SK-N-SH (cell line): ENCODE measurements around the gene JMJD8. TPM values are rescaled to one million over a fixed set of nuclear protein-coding genes. Genes with fewer than 3 reads are reported as not detected.

Experiments used
- CTCF ChIA-PET: fragments of 300-600, 350-600 bp; formaldehyde crosslinking; extraction: SDS; loops from one replicate; lab custom pipeline; 2021; lab: Yijun Ruan, JAX
- POLR2A ChIA-PET: fragments of 350-600 bp; sonication (Branson Sonifier 250); formaldehyde crosslinking; extraction: SDS; loops from one replicate; lab custom pipeline; 2020; ENCODE audit warnings: antibody characterized with exemption, inconsistent platforms; lab: Yijun Ruan, JAX
- DNase-seq: peaks from one replicate; pipeline ENCODE4 v3.0.0; 2012
- H2AFZ ChIP-seq: fragments of 200-600 bp; sonication (generic); 2 replicates; pipeline ENCODE4 v1.8.1; 2016; ENCODE audit warnings: antibody characterized with exemption, mild to moderate bottlenecking, low read depth
- H3F3A ChIP-seq: fragments of 200-600 bp; sonication (generic); replicated peaks from 2 replicates; pipeline ENCODE3; 2016; ENCODE audit warnings: antibody characterized with exemption, mild to moderate bottlenecking; ENCODE audit not compliant: insufficient read depth
- H3K27ac ChIP-seq, 2 experiments: fragments of 200-500 bp in 1 of 2; fragments of 200-600 bp in 1 of 2; sonication (Bioruptor generic) in 1 of 2; sonication (generic), shearing (Covaris generic) in 1 of 2; 2 replicates each; pipeline versions ENCODE4 v1.5.1 to v1.6.1; 2014 to 2016; ENCODE audit warnings: low read depth in 2 of 2, inconsistent platforms in 1 of 2, low read length in 1 of 2, mild to moderate bottlenecking in 1 of 2, mixed read lengths in 1 of 2
- H3K27me3 ChIP-seq: fragments of 200-600 bp; sonication (generic), shearing (Covaris generic); 2 replicates; pipeline ENCODE4 v1.6.1; 2016; ENCODE audit warnings: mixed run types; ENCODE audit not compliant: insufficient read depth
- H3K36me3 ChIP-seq, 2 experiments: fragments of 200-500 bp in 1 of 2; fragments of 200-600 bp in 1 of 2; sonication (Bioruptor generic) in 1 of 2; sonication (generic) in 1 of 2; replicated peaks in 1 of 2; 2 replicates each; pipeline versions ENCODE3 to v1.5.1; 2014 to 2016; ENCODE audit warnings: low read length in 1 of 2, mild to moderate bottlenecking in 1 of 2; ENCODE audit not compliant: insufficient read depth in 2 of 2, control insufficient read depth in 1 of 2
- H3K4me1 ChIP-seq, 2 experiments: fragments of 200-500 bp in 1 of 2; fragments of 200-600 bp in 1 of 2; sonication (Bioruptor generic) in 1 of 2; sonication (generic), shearing (Covaris generic) in 1 of 2; 2 replicates each; pipeline versions ENCODE4 v1.5.1 to v1.6.1; 2014 to 2016; ENCODE audit warnings: low read depth in 1 of 2, low read length in 1 of 2, mixed run types in 1 of 2; ENCODE audit not compliant: insufficient read depth in 2 of 2, control insufficient read depth in 1 of 2
- H3K4me2 ChIP-seq: fragments of 200-600 bp; sonication (generic), shearing (Covaris generic); 2 replicates; pipeline ENCODE4 v1.6.1; 2017; ENCODE audit warnings: mixed run types
- H3K4me3 ChIP-seq, 2 experiments: fragments of 200-500 bp in 1 of 2; fragments of 200-600 bp in 1 of 2; sonication (Bioruptor generic) in 1 of 2; sonication (generic), shearing (Covaris generic) in 1 of 2; 2 replicates each; pipeline versions ENCODE4 v1.5.1 to v1.8.1; 2014 to 2016; ENCODE audit warnings: low read depth in 2 of 2, inconsistent platforms in 1 of 2, low read length in 1 of 2, mild to moderate bottlenecking in 1 of 2, mixed read lengths in 1 of 2, moderate library complexity in 1 of 2
- H3K79me2 ChIP-seq: fragments of 200-600 bp; sonication (generic); 2 replicates; pipeline ENCODE4 v1.8.1; 2017; ENCODE audit warnings: mild to moderate bottlenecking; ENCODE audit not compliant: insufficient read depth
- H3K9ac ChIP-seq: fragments of 200-600 bp; sonication (generic); 2 replicates; pipeline ENCODE4 v1.6.1; 2017; ENCODE audit warnings: mixed run types
- H3K9me2 ChIP-seq: fragments of 200-600 bp; sonication (generic); 2 replicates; pipeline ENCODE4 v1.6.1; 2017; ENCODE audit warnings: mixed run types
- H3K9me3 ChIP-seq: fragments of 200-600 bp; sonication (generic); 2 replicates; pipeline ENCODE4 v1.6.1; 2017; ENCODE audit warnings: mixed run types, mild to moderate bottlenecking, moderate library complexity
- H4K20me1 ChIP-seq: fragments of 200-600 bp; sonication (generic); 2 replicates; pipeline ENCODE4 v1.6.1; 2017; ENCODE audit warnings: mild to moderate bottlenecking, mixed run types; ENCODE audit not compliant: insufficient read depth
- CHD2 ChIP-seq: fragments of 150-350 bp; IDR thresholded peaks from 2 replicates; pipeline ENCODE4 v1.6.1; 2018; ENCODE audit warnings: low read length; ENCODE audit not compliant: partially characterized antibody
- CTCF ChIP-seq: fragments of 200-600 bp; sonication (generic); IDR thresholded peaks from 2 replicates; pipeline ENCODE4 v1.6.1; 2017; ENCODE audit warnings: antibody characterized with exemption, mild to moderate bottlenecking, moderate library complexity
- EP300 ChIP-seq, 2 experiments: IDR thresholded peaks; 2 replicates each; pipeline versions ENCODE4 v1.4.0 to v1.6.1; 2012; ENCODE audit warnings: borderline replicate concordance in 1 of 2, low read depth in 1 of 2, low read length in 1 of 2
- JUND ChIP-seq: IDR thresholded peaks from 2 replicates; pipeline ENCODE4 v1.4.0; 2012
- MAX ChIP-seq: IDR thresholded peaks from 2 replicates; pipeline ENCODE4 v1.4.0; 2012; ENCODE audit warnings: low read depth
- MXI1 ChIP-seq: IDR thresholded peaks from 2 replicates; pipeline ENCODE4 v1.6.1; 2012; ENCODE audit warnings: mild to moderate bottlenecking, low read depth, low read length, improper control_type of control experiment
- NFIC ChIP-seq: IDR thresholded peaks from 2 replicates; pipeline ENCODE4 v1.4.0; 2012; ENCODE audit warnings: borderline replicate concordance
- NRF1 ChIP-seq: IDR thresholded peaks from 2 replicates; pipeline ENCODE4 v1.6.1; 2012; ENCODE audit warnings: low read depth, mild to moderate bottlenecking, low read length
- RXRA ChIP-seq: IDR thresholded peaks from 2 replicates; pipeline ENCODE4 v1.4.0; 2012; ENCODE audit warnings: low read depth, mild to moderate bottlenecking, borderline replicate concordance
- TCF12 ChIP-seq: IDR thresholded peaks from 2 replicates; pipeline ENCODE4 v1.4.0; 2012
- ZBTB33 ChIP-seq: IDR thresholded peaks from 2 replicates; pipeline ENCODE4 v1.4.0; 2012; ENCODE audit warnings: low read depth, borderline replicate concordance
- WGBS: methylation state at CpG from one replicate; pipeline ENCODE4 v1.1.6; 2017; ENCODE audit warnings: low lambda C conversion rate; 5-methylcytosine and 5-hydroxymethylcytosine counted together
- polyA plus RNA-seq, 3 experiments: library from polyadenylated mRNA; depleted of rRNA; stranded (reverse); fragments of >200 nt; gene quantifications; 2 replicates each; pipeline ENCODE4 v1.2.3, GENCODE V29; 2012

The JMJD8 gene
- polyA plus RNA-seq, 1 of the 3 experiments (the other 2 are of a cell fraction), result 67.0 TPM

- no peak for TF ChIP-seq ZBTB33
- TF ChIP-seq JUND, result no peak
- no peak for TF ChIP-seq MXI1
- no peak for TF ChIP-seq CTCF
- TF ChIP-seq NRF1, result no peak
- no peak for TF ChIP-seq MAX
- no peak for TF ChIP-seq CHD2
- TF ChIP-seq, all 33 proteins: peak for 0
These were observed 32.7 kb upstream of the JMJD8 start (continued) for GRCh38 chr16:716768-717325.

GRCh38 chr16:716200-716568 lies 32.0 kb upstream of the JMJD8 start:
- peak; percentile 86 for DNase-seq
- peaks cover 28% of the 10 kb centered on the region for H3F3A ChIP-seq
- H3K79me2 ChIP-seq, result 0 out of 2 replicates have a peak, but pooled peaks cover 2% of the 10 kb centered on the region
- POLR2A ChIA-PET, result interaction anchor here (0.7 to 2.6 kb wide), 8 partner anchors 9 to 68 kb away, joined by 3 to 13 read pairs (median 4); partner anchors contain the start of genes CCDC78 and CIAO3
- CTCF ChIA-PET, result interaction anchor here (0.6 to 22.4 kb wide), 10 partner anchors 11 to 68 kb away, joined by 3 to 358 read pairs (median 9); partner anchors contain the start of genes ANTKMT, CCDC78, CHTF18 and CIAO3
- TF ChIP-seq CHD2, result peak; percentile 65
- no peak for TF ChIP-seq TCF12
- no peak for TF ChIP-seq MAX
- no peak for TF ChIP-seq RXRA
- TF ChIP-seq EP300 (IDR thresholded peaks at IDR 0.05; ENCODE audit: borderline replicate concordance in 1 of 2, low read depth in 1 of 2, low read length in 1 of 2), result peak in 1 of 2 experiments; percentile 40; a peak in 2 of 4 replicates
- peak; percentile 23 for TF ChIP-seq NFIC
- peaks cover 0 to 4% of the 10 kb centered on the region in 2 experiments for H3K36me3 ChIP-seq
- H3K9ac ChIP-seq, result peak overlapping the region; percentile 67; the same call in 1 of the 2 replicates
- H3K27ac ChIP-seq, result peak overlapping the region; percentile 56 to 91; a peak in 3 of 4 replicates
- H3K4me2 ChIP-seq, result peak overlapping the region; percentile 93
- no peaks in the 10 kb centered on the region for H3K27me3 ChIP-seq
- H3K9me2 ChIP-seq, result no peaks in the 10 kb centered on the region
- H3K9me3 ChIP-seq, result no peaks in the 10 kb centered on the region
- no peak overlapping the region for H2AFZ ChIP-seq
- peaks cover 12% of the 10 kb centered on the region; the same call in 1 of the 2 replicates for H4K20me1 ChIP-seq
- peaks cover 13 to 43% of the 10 kb centered on the region in 2 experiments; a peak in 3 of 4 replicates for H3K4me1 ChIP-seq
- WGBS, result 20% methylated on average over 1 of the region's 12 CpGs
- H3K4me3 ChIP-seq, result peak overlapping the region; percentile 66 to 70
